ENCODE measurements around the gene RGL2.

DNA sequence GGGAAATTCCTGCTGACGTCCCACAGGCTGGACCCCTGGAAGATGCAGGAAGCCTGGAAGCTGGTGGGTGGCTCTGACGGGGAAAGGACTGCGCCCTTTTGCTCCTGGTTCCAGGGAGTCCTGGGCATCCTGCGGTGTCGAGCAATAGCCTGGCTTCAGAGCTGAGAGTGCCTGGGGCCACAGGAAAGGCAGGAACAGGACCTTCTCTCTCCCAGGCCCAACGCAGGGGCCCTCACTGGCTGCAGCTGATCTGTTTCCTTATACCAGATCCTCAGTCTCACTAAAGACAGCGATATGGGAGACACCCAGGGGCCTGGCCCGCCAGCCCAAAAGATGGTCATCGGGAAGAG, 20.4 kb downstream of the RGL2 start:
- TF ChIP-seq POLR2A (IDR thresholded peaks at IDR 0.05), result no peak
- TF ChIP-seq, protein P1, sequence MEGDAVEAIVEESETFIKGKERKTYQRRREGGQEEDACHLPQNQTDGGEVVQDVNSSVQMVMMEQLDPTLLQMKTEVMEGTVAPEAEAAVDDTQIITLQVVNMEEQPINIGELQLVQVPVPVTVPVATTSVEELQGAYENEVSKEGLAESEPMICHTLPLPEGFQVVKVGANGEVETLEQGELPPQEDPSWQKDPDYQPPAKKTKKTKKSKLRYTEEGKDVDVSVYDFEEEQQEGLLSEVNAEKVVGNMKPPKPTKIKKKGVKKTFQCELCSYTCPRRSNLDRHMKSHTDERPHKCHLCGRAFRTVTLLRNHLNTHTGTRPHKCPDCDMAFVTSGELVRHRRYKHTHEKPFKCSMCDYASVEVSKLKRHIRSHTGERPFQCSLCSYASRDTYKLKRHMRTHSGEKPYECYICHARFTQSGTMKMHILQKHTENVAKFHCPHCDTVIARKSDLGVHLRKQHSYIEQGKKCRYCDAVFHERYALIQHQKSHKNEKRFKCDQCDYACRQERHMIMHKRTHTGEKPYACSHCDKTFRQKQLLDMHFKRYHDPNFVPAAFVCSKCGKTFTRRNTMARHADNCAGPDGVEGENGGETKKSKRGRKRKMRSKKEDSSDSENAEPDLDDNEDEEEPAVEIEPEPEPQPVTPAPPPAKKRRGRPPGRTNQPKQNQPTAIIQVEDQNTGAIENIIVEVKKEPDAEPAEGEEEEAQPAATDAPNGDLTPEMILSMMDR (IDR thresholded peaks at IDR 0.05), result no peak

Measured in uterus (tissue), 2 donors.